Measurements from ENCODE around the gene PVALEF.
"Not testable (repeated sequence)": the region's sequence is repeated elsewhere in the genome, so short reads cannot be mapped to it uniquely, and the experiment has no call there.

The PVALEF gene

GRCh38 chr17:81144423-81144781 is 20.9 kb upstream of the PVALEF start:
- TF ChIP-seq CTCF (IDR thresholded peaks at IDR 0.05; ENCODE audit: insufficient read depth, low read length, poor library complexity, severe bottlenecking): no peak
- H3K4me3 ChIP-seq (replicated peaks; ENCODE audit: low read depth, low read length): no peak overlapping the region
- no peaks in the 10 kb centered on the region for H3K36me3 ChIP-seq (ENCODE audit: control insufficient read depth, insufficient read depth, low read length)
- H3K27me3 ChIP-seq (replicated peaks; ENCODE audit: control insufficient read depth, insufficient read depth, low read length): no peaks in the 10 kb centered on the region; the same call in 1 of the 2 replicates
- DNase-seq (ENCODE audit: extremely low read depth, insufficient read length): no peak

GRCh38 chr17:81146208-81146607 is 19.1 kb upstream of the PVALEF start:
- H3K4me3 ChIP-seq (replicated peaks; ENCODE audit: low read depth, low read length); H3K36me3 ChIP-seq (ENCODE audit: control insufficient read depth, insufficient read depth, low read length); DNase-seq (ENCODE audit: extremely low read depth, insufficient read length); H3K27me3 ChIP-seq (replicated peaks; ENCODE audit: control insufficient read depth, insufficient read depth, low read length): not testable (repeated sequence)

- no peaks in the 10 kb centered on the region; the same call in 1 of the 2 replicates for H3K27me3 ChIP-seq (replicated peaks; ENCODE audit: control insufficient read depth, insufficient read depth, low read length)
- no peak for DNase-seq (ENCODE audit: extremely low read depth, insufficient read length)
- no peaks in the 10 kb centered on the region for H3K36me3 ChIP-seq (ENCODE audit: control insufficient read depth, insufficient read depth, low read length)
- H3K4me3 ChIP-seq (replicated peaks; ENCODE audit: low read depth, low read length): no peak overlapping the region
- TF ChIP-seq CTCF (IDR thresholded peaks at IDR 0.05; ENCODE audit: insufficient read depth, low read length, poor library complexity, severe bottlenecking): no peak
Measured at GRCh38 chr17:81147701-81148100, 17.6 kb upstream of the PVALEF start.

GRCh38 chr17:81148571-81148970 is 16.7 kb upstream of the PVALEF start:
- DNase-seq (ENCODE audit: extremely low read depth, insufficient read length): no peak
- Histone ChIP-seq H3K36me3 (ENCODE audit: control insufficient read depth, insufficient read depth, low read length) (no peaks in the 10 kb centered on the region), H3K27me3 (replicated peaks; ENCODE audit: control insufficient read depth, insufficient read depth, low read length) (no peaks in the 10 kb centered on the region; the same call in 1 of the 2 replicates), H3K4me3 (replicated peaks; ENCODE audit: low read depth, low read length) (no peak overlapping the region)
- no peak for TF ChIP-seq CTCF (IDR thresholded peaks at IDR 0.05; ENCODE audit: insufficient read depth, low read length, poor library complexity, severe bottlenecking)

- DNase-seq (ENCODE audit: extremely low read depth, insufficient read length): no peak
- Histone ChIP-seq H3K36me3 (ENCODE audit: control insufficient read depth, insufficient read depth, low read length) (no peaks in the 10 kb centered on the region), H3K27me3 (replicated peaks; ENCODE audit: control insufficient read depth, insufficient read depth, low read length) (no peaks in the 10 kb centered on the region), H3K4me3 (replicated peaks; ENCODE audit: low read depth, low read length) (no peak overlapping the region)
- TF ChIP-seq CTCF (IDR thresholded peaks at IDR 0.05; ENCODE audit: insufficient read depth, low read length, poor library complexity, severe bottlenecking): no peak
Measured at GRCh38 chr17:81148986-81149533, 16.2 kb upstream of the PVALEF start.

GRCh38 chr17:81150377-81151077 is 14.8 kb upstream of the PVALEF start:
- Histone ChIP-seq H3K36me3 (ENCODE audit: control insufficient read depth, insufficient read depth, low read length) (no peaks in the 10 kb centered on the region), H3K27me3 (replicated peaks; ENCODE audit: control insufficient read depth, insufficient read depth, low read length) (no peaks in the 10 kb centered on the region), H3K4me3 (replicated peaks; ENCODE audit: low read depth, low read length) (no peak overlapping the region)
- TF ChIP-seq CTCF (IDR thresholded peaks at IDR 0.05; ENCODE audit: insufficient read depth, low read length, poor library complexity, severe bottlenecking): no peak
- DNase-seq (ENCODE audit: extremely low read depth, insufficient read length): no peak

All from GM06990 (cell line).